K562 (cell line): ENCODE results near the gene LILRB3. TPM values are rescaled to one million over a fixed set of nuclear protein-coding genes. Genes with fewer than 3 reads are reported as not detected.
A peak's percentile ranks its signal among the peaks of the same experiment; 100 is the strongest.

Source experiments
- BCOR ChIP-seq: fragments of 450-650 bp; IDR thresholded peaks from 2 replicates; pipeline ENCODE4 v1.6.1; 2016
- CC2D1A ChIP-seq: fragments of 450-650 bp; IDR thresholded peaks from 2 replicates; pipeline ENCODE4 v1.6.1; 2017; ENCODE audit warnings: mild to moderate bottlenecking
- EGR1 ChIP-seq: fragments of 450-650 bp; conservative IDR thresholded peaks from 2 replicates; pipeline ENCODE4 v1.6.1; 2017; ENCODE audit warnings: mild to moderate bottlenecking
- HIVEP1 ChIP-seq: fragments of 250-450 bp; sonication (Bioruptor Pico); IDR thresholded peaks from 2 replicates; pipeline ENCODE4 v1.4.0; 2020; ENCODE audit warnings: mild to moderate bottlenecking
- HMG20A ChIP-seq: fragments of 450-650 bp; formaldehyde crosslinking; conservative IDR thresholded peaks from 2 replicates; pipeline ENCODE4 v1.4.0; 2020; ENCODE audit warnings: mild to moderate bottlenecking, mixed read lengths
- KAT7 ChIP-seq: sonication (generic); formaldehyde crosslinking; IDR thresholded peaks from 2 replicates; pipeline ENCODE4 v1.8.0; 2022; ENCODE audit warnings: missing genetic modification reagents, mild to moderate bottlenecking, borderline replicate concordance
- NCOA4 ChIP-seq: fragments of 450-650 bp; IDR thresholded peaks from 2 replicates; pipeline ENCODE4 v1.6.1; 2018; ENCODE audit warnings: mild to moderate bottlenecking; ENCODE audit not compliant: partially characterized antibody
- POLR2A ChIP-seq: fragments of 450-650 bp; conservative IDR thresholded peaks from 2 replicates; pipeline ENCODE4 v1.6.1; 2016
- PTBP1 ChIP-seq: fragments of 200-400 bp; formaldehyde crosslinking; IDR thresholded peaks from 2 replicates; pipeline ENCODE4 v1.6.1; 2017; ENCODE audit warnings: low read depth, low read length
- RFX1 ChIP-seq: fragments of 450-650 bp; IDR thresholded peaks from 2 replicates; pipeline ENCODE4 v1.6.1; 2016; ENCODE audit warnings: mild to moderate bottlenecking, moderate library complexity
- SIN3A ChIP-seq, 2 experiments: fragments of 150-350 bp in 1 of 2; IDR thresholded peaks; 2 replicates each; pipeline ENCODE4 v1.6.1; 2011 to 2016; ENCODE audit warnings: borderline replicate concordance in 2 of 2, low read depth in 2 of 2, low read length in 2 of 2, mild to moderate bottlenecking in 2 of 2, moderate library complexity in 2 of 2; ENCODE audit not compliant: control insufficient read depth in 1 of 2
- SIRT6 ChIP-seq: IDR thresholded peaks from one replicate; pipeline ENCODE4 v1.6.1; 2012; ENCODE audit warnings: low read depth, mild to moderate bottlenecking, control low read depth, inconsistent platforms, low read length, moderate library complexity
- SMARCE1 ChIP-seq: fragments of 450-650 bp; IDR thresholded peaks from 2 replicates; pipeline ENCODE4 v1.7.1; 2016; ENCODE audit warnings: mild to moderate bottlenecking
- SMC3 ChIP-seq: conservative IDR thresholded peaks from 2 replicates; pipeline ENCODE4 v1.6.1; 2011; ENCODE audit warnings: low read depth, low read length, improper control_type of control experiment; ENCODE audit not compliant: insufficient read depth
- TOE1 ChIP-seq, 2 experiments: fragments of 450-650 bp in 1 of 2; sonication (generic) in 1 of 2; formaldehyde crosslinking in 1 of 2; IDR thresholded peaks; 2 replicates each; pipeline versions ENCODE4 v1.7.1 to v1.8.0; 2016 to 2022; ENCODE audit warnings: borderline replicate concordance in 2 of 2, mild to moderate bottlenecking in 2 of 2, antibody characterized with exemption in 1 of 2, inconsistent platforms in 1 of 2, low read depth in 1 of 2, missing genetic modification reagents in 1 of 2, moderate library complexity in 1 of 2
- ZNF408 ChIP-seq: fragments of 250-450 bp; sonication (Bioruptor Pico); IDR thresholded peaks from 2 replicates; pipeline ENCODE4 v1.4.0; 2020; ENCODE audit warnings: low read depth, mild to moderate bottlenecking, moderate library complexity
- ZNF644 ChIP-seq: fragments of 200-800 bp; sonication (Bioruptor generic); IDR thresholded peaks from 2 replicates; pipeline ENCODE4 v1.6.1; 2016; ENCODE audit warnings: low read depth, missing genetic modification characterization, missing compliant biosample characterization
- polyA plus RNA-seq, 8 experiments: library from polyadenylated mRNA; depleted of rRNA in 4 of 8; stranded (reverse) in 5 of 8; unstranded in 3 of 8; fragments of >200 nt; fragmentation: Nextera tagmentation in 2 of 8; fragmentation: Illumina TruSeq in 1 of 8; extraction: Ambion mirVana in 2 of 8; extraction: Trizol in 1 of 8; gene quantifications; 2 replicates each; pipeline versions ENCODE4 v1.2.1 to v1.2.3, GENCODE V29; 2011 to 2014; ENCODE audit warnings: inconsistent platforms in 1 of 8, missing spikeins in 1 of 8
- total RNA-seq, 7 experiments: library from RNA; depleted of rRNA in 6 of 7; stranded (reverse); fragments of >200 nt in 6 of 7; fragmentation: Illumina TruSeq in 2 of 7; extraction: Trizol in 2 of 7; gene quantifications; 2 replicates each; pipeline versions ENCODE4 v1.2.1 to v1.2.3, GENCODE V29; 2011 to 2021; ENCODE audit warnings: low replicate concordance in 1 of 7
- TF ChIP-seq, protein P1 (sequence below): fragments of 250-450 bp; sonication (Bioruptor Pico); IDR thresholded peaks from 2 replicates; pipeline ENCODE4 v1.5.0; 2022; ENCODE audit warnings: mild to moderate bottlenecking
- TF ChIP-seq, protein P2 (sequence below), 2 experiments: IDR thresholded peaks; 2 replicates each; pipeline ENCODE4 v1.6.1; 2011; ENCODE audit warnings: borderline replicate concordance in 1 of 2, control low read depth in 1 of 2, low read depth in 1 of 2, low read length in 1 of 2, mild to moderate bottlenecking in 1 of 2, mixed read lengths in 1 of 2, moderate library complexity in 1 of 2; ENCODE audit not compliant: insufficient read depth in 1 of 2, insufficient read length in 1 of 2, poor library complexity in 1 of 2, severe bottlenecking in 1 of 2; ENCODE audit errors: extremely low read depth in 1 of 2
- TF ChIP-seq, protein P3 (sequence below): fragments of 450-650 bp; IDR thresholded peaks from 2 replicates; pipeline ENCODE4 v1.6.1; 2018; ENCODE audit warnings: mild to moderate bottlenecking, low read depth; ENCODE audit not compliant: partially characterized antibody
- TF ChIP-seq, protein P4 (sequence below): fragments of 250-450 bp; sonication (Bioruptor Pico); IDR thresholded peaks from 2 replicates; pipeline ENCODE4 v1.8.0; 2021; ENCODE audit warnings: mild to moderate bottlenecking, moderate library complexity

Gene LILRB3
- total and polyA plus RNA-seq, 9 of the 15 experiments (the other 6 are each of a cell fraction or from before 2014, with no cell fraction given), result 0.01 to 0.09 TPM; not detected in 7

DNA sequence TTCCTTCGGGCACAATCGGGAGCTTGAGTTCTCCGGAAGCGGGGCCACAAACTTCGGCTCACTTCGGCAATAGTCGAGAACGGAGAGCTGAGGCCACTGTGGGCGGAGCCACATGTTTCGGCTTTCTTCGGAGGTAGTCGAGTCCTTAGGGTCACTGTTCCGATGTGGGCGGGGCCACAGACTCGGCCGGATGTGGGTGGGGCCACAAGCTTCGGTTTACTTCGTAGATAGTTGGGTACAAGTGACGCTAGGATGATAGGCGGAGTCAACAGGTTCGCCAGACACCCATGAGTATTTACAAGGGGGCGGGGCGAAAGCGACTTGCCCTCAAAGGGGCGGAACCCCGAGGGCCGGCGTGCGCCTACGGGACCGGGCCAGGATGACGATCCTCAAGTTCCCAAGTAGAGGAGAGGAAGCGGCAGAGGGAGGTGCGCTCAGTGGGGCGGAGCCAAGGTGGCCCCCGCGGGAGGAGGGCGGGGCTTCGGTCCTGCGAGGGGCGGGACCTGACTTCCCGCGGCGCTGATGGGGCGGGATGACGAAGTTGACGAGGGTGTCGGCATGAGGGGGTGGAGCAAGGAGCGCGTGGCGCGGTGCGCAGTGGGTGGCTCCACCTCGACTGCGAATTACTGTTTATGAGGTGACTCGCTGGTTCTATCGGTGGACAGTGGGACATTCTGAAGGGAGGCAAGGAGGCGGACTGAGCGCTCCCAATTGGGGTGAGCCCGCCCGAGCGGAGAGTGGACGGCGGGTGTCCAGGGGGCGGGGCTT, 32.9 kb downstream of the LILRB3 start (continued):
- TF ChIP-seq, protein P1, sequence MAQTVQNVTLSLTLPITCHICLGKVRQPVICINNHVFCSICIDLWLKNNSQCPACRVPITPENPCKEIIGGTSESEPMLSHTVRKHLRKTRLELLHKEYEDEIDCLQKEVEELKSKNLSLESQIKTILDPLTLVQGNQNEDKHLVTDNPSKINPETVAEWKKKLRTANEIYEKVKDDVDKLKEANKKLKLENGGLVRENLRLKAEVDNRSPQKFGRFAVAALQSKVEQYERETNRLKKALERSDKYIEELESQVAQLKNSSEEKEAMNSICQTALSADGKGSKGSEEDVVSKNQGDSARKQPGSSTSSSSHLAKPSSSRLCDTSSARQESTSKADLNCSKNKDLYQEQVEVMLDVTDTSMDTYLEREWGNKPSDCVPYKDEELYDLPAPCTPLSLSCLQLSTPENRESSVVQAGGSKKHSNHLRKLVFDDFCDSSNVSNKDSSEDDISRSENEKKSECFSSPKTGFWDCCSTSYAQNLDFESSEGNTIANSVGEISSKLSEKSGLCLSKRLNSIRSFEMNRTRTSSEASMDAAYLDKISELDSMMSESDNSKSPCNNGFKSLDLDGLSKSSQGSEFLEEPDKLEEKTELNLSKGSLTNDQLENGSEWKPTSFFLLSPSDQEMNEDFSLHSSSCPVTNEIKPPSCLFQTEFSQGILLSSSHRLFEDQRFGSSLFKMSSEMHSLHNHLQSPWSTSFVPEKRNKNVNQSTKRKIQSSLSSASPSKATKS (CRISPR knock-in tag), result no peak
- no peak for TF ChIP-seq ZNF408 (CRISPR knock-in tag)
- no peak for TF ChIP-seq CC2D1A
- peak; percentile 82 for TF ChIP-seq EGR1
- TF ChIP-seq, protein P2, sequence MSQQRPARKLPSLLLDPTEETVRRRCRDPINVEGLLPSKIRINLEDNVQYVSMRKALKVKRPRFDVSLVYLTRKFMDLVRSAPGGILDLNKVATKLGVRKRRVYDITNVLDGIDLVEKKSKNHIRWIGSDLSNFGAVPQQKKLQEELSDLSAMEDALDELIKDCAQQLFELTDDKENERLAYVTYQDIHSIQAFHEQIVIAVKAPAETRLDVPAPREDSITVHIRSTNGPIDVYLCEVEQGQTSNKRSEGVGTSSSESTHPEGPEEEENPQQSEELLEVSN (IDR thresholded peaks at IDR 0.05; ENCODE audit: borderline replicate concordance in 1 of 2, extremely low read depth in 1 of 2, insufficient read depth in 1 of 2, insufficient read length in 1 of 2, low read depth in 1 of 2, low read length in 1 of 2, poor library complexity in 1 of 2, severe bottlenecking in 1 of 2), result peak in 1 of 2 experiments; percentile 59
- TF ChIP-seq PTBP1, result no peak
- peak; percentile 95 for TF ChIP-seq POLR2A
- TF ChIP-seq, protein P3, sequence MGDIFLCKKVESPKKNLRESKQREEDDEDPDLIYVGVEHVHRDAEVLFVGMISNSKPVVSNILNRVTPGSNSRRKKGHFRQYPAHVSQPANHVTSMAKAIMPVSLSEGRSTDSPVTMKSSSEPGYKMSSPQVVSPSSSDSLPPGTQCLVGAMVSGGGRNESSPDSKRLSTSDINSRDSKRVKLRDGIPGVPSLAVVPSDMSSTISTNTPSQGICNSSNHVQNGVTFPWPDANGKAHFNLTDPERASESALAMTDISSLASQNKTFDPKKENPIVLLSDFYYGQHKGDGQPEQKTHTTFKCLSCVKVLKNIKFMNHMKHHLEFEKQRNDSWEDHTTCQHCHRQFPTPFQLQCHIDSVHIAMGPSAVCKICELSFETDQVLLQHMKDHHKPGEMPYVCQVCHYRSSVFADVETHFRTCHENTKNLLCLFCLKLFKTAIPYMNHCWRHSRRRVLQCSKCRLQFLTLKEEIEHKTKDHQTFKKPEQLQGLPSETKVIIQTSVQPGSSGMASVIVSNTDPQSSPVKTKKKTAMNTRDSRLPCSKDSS, result no peak
- TF ChIP-seq BCOR, result no peak
- no peak for TF ChIP-seq SMARCE1
- no peak for TF ChIP-seq SMC3
- no peak for TF ChIP-seq RFX1
- TF ChIP-seq HMG20A, result no peak
- TF ChIP-seq, protein P4, sequence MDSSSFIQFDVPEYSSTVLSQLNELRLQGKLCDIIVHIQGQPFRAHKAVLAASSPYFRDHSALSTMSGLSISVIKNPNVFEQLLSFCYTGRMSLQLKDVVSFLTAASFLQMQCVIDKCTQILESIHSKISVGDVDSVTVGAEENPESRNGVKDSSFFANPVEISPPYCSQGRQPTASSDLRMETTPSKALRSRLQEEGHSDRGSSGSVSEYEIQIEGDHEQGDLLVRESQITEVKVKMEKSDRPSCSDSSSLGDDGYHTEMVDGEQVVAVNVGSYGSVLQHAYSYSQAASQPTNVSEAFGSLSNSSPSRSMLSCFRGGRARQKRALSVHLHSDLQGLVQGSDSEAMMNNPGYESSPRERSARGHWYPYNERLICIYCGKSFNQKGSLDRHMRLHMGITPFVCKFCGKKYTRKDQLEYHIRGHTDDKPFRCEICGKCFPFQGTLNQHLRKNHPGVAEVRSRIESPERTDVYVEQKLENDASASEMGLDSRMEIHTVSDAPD (CRISPR knock-in tag), result no peak
- TF ChIP-seq KAT7 (CRISPR knock-in tag), result no peak
- TF ChIP-seq SIRT6, result peak; percentile 54
- 0 out of 4 replicates have a peak, but pooled peaks of 1 of the 2 experiments have one; percentile 35 for TF ChIP-seq SIN3A (IDR thresholded peaks at IDR 0.05; ENCODE audit: borderline replicate concordance in 2 of 2, control insufficient read depth in 1 of 2, low read depth in 2 of 2, low read length in 2 of 2)
- TF ChIP-seq TOE1 (IDR thresholded peaks at IDR 0.05; ENCODE audit: borderline replicate concordance), result peak; percentile 80; the same call in 1 of the 2 replicates
- TF ChIP-seq TOE1 (CRISPR knock-in tag; IDR thresholded peaks at IDR 0.05; ENCODE audit: borderline replicate concordance, low read depth), result 0 out of 2 replicates have a peak, but pooled peaks have one; percentile 21
- no peak for TF ChIP-seq HIVEP1 (CRISPR knock-in tag)
- no peak for TF ChIP-seq NCOA4
- TF ChIP-seq ZNF644 (tag), result no peak
